Stimulated activated CD4-positive, alpha-beta T cell treated with anti-CD3 and anti-CD28 coated beads, Interleukin-15, amount 100 ng/mL, for 48 hours (primary cell): ENCODE data around the gene TMEM156.
"Not testable (repeated sequence)": the region's sequence is repeated elsewhere in the genome, so short reads cannot be mapped to it uniquely, and the experiment has no call there.

ENCODE experiments used
- DNase-seq, 2 donors: peaks; one replicate each; pipeline ENCODE4 v3.0.0-alpha.2; 2020; ENCODE audit warnings: low read depth in 2 of 2

The TMEM156 gene

DNA sequence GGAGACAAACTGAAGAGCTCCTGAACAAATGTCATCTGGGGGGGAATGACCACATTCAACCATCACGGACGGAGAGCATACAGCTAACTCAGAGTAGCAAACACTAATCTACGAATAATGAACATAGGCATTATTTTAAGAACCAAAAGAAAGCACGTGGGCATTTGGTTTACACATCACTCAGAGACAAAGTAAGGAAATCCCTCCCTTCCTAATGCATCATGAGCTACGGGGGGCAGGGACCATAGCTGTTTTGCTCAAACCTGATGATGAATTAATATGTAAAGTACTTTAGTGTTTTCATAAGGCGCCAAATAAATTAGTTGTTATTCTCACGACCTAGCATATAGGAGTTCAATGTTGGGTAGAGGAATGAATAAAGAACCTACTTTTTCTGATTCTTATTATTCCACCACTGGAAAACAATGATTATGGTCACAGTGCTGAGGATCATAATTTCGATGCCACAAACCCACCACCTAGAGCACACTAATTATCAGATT, 11.7 kb upstream of the TMEM156 start:
- no peak for DNase-seq

GRCh38 chr4:39043058-39043860, 11.1 kb upstream of the TMEM156 start:
- DNase-seq = no peak

- no peak for DNase-seq
These were observed 10.2 kb upstream of the TMEM156 start for GRCh38 chr4:39042366-39042765.

- DNase-seq = no peak
These were observed 6.9 kb upstream of the TMEM156 start for GRCh38 chr4:39039108-39039507.

GRCh38 chr4:39037941-39038340, 5.7 kb upstream of the TMEM156 start:
- DNase-seq = no peak

- no peak for DNase-seq
These were observed 5.2 kb upstream of the TMEM156 start for GRCh38 chr4:39037491-39037825.

GRCh38 chr4:39036172-39036571, 4.0 kb upstream of the TMEM156 start:
- no peak for DNase-seq

- DNase-seq = not testable (repeated sequence)
These were observed 604 bp downstream of the TMEM156 start for GRCh38 chr4:39031590-39032020.

DNA sequence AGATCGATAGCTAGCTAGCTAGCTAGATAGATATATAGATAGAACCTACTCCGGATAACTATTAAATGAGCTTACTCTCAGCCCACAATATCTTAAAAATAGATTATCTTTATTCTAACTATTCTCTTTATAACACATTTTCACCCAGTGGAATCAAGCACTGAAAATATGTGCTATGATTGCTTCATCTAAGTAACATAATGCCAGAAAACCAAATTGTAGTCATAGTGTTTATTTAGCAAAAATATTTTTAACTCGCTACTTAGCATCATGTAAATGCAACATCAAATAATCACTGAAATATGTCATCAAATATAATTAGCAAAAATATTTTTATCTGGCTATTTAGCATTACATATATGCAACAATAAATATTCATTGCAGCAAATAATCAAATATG, 1.5 kb downstream of the TMEM156 start:
- no peak for DNase-seq

- DNase-seq = no peak
These were observed 2.2 kb downstream of the TMEM156 start for GRCh38 chr4:39029752-39030694.

DNA sequence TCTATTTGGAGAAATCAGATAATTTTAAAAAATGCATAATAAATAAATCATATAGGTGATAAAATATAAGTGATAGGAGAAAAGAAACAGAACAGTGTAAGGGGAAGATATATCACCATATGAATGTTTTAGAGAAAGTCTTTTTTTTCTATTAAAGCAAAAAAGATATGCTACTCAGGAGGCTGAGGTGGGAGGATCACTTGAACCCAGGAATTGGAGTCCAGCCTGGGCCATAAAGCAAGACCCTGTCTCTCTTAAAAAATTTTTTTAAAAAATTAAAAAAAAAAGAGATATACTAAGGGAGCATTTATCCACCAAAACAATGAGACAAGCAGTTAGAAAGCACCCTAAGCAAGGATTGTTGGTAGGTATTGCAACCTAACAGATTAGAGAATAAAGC, 6.1 kb downstream of the TMEM156 start:
- no peak for DNase-seq

DNA sequence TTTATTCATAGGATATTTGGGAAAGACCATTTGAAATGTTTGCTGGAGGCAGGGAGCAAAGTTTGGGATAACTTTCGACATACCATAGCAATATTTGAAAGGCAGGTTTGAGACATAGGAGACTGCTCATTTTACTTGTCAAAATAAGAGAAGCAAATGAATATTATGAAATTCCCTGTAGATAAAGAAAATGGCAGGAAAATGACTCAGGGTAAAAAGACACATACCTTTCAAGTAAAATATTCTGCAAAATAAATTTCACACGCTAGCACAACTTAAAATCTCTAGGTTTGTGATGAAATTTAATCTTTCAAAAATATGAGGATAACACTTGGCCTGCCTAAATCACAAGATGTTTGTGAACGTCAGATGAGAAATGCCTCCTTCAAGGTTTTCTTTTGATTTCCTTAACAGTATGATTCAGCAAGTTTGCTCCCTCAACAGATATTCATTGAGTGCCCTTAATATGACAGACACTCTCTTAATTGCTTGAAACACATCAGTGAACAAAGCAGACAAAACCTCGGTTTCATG, 6.6 kb downstream of the TMEM156 start:
- no peak for DNase-seq

- no peak for DNase-seq
These were observed 7.8 kb downstream of the TMEM156 start for GRCh38 chr4:39024311-39024865.

- DNase-seq = no peak
These were observed 9.2 kb downstream of the TMEM156 start for GRCh38 chr4:39023059-39023458.

DNA sequence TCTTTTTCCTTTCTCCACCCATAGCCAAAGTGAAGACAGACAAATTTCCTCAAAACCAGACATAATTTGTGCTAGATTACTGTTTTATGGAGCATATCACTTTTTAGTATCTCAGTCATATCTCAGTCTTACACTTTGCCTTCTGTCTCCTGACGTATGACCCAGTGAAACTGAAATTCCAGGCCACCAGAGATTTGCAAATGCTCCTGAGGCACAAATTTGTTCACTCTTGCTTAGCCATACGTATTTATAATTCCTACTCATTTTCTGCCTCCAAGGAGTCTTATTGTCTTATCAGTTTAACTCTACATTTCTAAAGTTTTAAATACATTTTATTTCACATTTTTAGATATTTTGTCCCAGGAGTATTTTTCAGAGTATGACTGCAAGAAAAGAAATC, 10.0 kb downstream of the TMEM156 start:
- no peak for DNase-seq

DNA sequence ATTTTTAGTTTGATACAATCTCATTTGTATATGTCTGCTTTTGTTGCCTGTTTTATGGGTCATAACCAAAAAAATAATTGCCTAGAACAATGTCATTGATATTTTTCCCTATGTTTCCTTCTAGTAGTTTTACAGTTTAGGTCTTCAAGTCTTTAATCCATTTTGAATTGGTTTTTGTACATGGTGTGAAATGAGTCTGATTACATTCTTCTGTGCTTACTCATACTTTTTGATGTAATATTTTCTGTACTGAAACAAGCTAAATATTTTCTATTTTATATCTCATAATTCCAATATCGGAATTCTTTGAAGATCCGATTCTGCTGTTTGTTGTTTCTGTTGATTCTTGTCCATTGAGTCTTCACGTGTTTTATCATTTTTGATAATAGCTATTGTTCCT, 10.6 kb downstream of the TMEM156 start:
- no peak for DNase-seq

DNA sequence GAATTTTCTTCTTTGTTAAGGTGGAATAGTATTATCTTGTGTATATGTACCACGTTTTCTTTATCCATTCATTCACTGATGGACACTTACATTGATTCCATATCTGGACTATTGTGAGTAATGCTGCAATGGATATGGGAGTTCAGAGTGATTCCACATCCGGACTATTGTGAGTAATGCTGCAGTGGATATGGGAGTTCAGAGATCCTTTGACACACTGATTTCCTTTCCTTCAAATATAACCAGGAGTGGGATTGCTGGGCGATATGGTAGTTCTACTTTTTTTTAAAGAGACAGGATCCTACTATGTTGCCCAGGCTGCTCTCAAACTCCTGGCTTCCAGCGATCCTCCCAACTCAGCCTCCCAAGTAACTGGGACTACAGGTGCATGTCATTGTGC, 12.1 kb downstream of the TMEM156 start:
- DNase-seq = no peak

DNA sequence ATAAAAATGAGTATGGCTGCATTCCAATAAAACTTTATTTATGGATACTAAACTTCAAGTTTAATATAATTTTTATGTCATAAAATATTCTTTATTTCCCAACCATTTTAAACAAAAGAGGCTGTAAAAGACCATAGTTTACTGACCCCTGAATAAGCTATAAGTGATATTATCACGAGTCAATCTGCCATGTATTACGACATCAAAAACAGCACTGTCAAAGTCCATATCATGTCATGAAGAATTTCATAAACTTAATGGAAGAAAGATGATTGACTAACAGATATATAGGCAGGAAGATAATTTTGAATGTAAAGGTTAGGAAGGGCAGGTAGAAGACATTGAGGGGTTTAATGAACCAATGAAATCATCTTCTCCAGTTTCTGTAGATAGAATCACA, 18.2 kb downstream of the TMEM156 start:
- DNase-seq = no peak

GRCh38 chr4:39004758-39005157, 27.5 kb downstream of the TMEM156 start:
- DNase-seq = no peak

DNA sequence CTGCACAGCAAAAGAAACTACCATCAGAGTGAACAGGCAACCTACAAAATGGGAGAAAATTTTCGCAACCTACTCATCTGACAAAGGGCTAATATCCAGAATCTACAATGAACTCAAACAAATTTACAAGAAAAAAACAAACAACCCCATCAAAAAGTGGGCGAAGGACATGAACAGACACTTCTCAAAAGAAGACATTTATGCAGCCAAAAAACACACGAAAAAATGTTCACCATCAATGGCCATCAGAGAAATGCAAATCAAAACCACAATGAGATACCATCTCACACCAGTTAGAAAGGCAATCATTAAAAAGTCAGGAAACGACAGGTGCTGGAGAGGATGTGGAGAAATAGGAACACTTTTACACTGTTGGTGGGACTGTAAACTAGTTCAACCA, 30.2 kb downstream of the TMEM156 start:
- not testable (repeated sequence) for DNase-seq

DNA sequence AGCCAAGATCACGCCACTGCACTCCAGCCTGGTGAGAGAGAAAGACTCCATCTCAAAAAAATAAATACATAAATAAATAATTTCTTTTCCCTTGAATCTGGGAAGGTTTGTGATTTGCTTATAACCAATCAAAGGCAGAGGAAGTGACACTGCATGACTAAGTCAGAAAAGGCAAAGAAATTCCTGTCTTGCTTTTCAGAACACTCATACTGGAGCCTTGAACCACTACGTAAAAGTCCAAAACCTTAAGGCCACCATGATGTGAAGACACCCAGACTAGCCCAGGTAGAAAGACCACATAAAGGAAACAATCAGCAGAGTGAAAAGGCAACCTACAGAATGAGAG, 36.6 kb downstream of the TMEM156 start:
- no peak for DNase-seq

- no peak for DNase-seq
These were observed 38.1 kb downstream of the TMEM156 start for GRCh38 chr4:38994135-38994534.
